HFFc6 (cell line): ENCODE data around the gene SAP30BP. TPM values are rescaled to one million over a fixed set of nuclear protein-coding genes. Genes with fewer than 3 reads are reported as not detected.

Experiments used
- DNase-seq: peaks from one replicate; pipeline ENCODE4 v3.0.0-alpha.2; 2018
- H3K27ac Mint-ChIP-seq: 2 replicates; pipeline ENCODE4 v1.8.0; 2020; ENCODE audit warnings: mild to moderate bottlenecking, mixed read lengths
- H3K27me3 Mint-ChIP-seq: 2 replicates; pipeline ENCODE4 v1.8.0; 2021; ENCODE audit warnings: mild to moderate bottlenecking, moderate library complexity, mixed read lengths; ENCODE audit not compliant: insufficient read depth
- H3K36me3 Mint-ChIP-seq: 2 replicates; pipeline ENCODE4 v1.8.0; 2021; ENCODE audit warnings: low read depth, mixed read lengths
- H3K4me1 Mint-ChIP-seq: 2 replicates; pipeline ENCODE4 v1.8.0; 2020; ENCODE audit warnings: low read depth, mixed read lengths
- H3K4me3 Mint-ChIP-seq: 2 replicates; pipeline ENCODE4 v1.8.0; 2020; ENCODE audit warnings: mild to moderate bottlenecking, moderate library complexity, mixed read lengths
- H3K9me3 Mint-ChIP-seq: 2 replicates; pipeline ENCODE4 v1.8.0; 2020; ENCODE audit warnings: mild to moderate bottlenecking, mixed read lengths
- CTCF ChIP-seq: fragments of 200-600 bp; sonication (generic); IDR thresholded peaks from 2 replicates; pipeline ENCODE4 v1.5.0; 2021; ENCODE audit warnings: antibody characterized with exemption, mild to moderate bottlenecking
- total RNA-seq, 6 experiments: library from RNA; stranded (reverse); fragmentation: NEBNext Ultra II Directional; extraction: Animal tissue kit (Norgen Biotek cat#: 25700); gene quantifications; 2 replicates in 1 of 6; 3 replicates in 5 of 6; pipeline ENCODE4 v1.2.3, GENCODE V29; 2021

The SAP30BP gene
- total RNA-seq, 6 experiments from 2014 or later = 68.4 to 81.5 (median 71.4) TPM

DNA sequence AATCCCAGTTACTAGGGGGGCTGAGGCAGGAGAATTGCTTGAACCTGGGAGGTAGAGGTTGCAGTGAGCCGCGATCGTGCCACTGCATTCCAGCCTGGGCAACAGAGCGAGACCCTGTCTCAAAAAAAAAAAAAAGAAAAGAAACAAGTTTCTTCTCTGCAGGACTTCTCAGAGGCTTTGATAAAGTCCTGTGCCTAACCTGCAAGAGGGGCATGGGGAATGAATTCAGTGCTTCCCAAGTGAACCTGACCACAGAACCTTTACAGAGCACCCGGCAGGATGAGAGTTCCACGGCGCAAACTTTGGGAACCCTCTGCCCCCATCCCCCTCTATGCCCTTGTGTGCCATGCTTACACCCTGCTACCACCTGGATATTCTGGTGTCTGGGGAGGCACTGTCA, 72.0 kb downstream of the SAP30BP start:
- TF ChIP-seq CTCF = no peak
- Mint-ChIP-seq H3K4me1 (peaks cover 15% of the 10 kb centered on the region), H3K36me3 (no peaks in the 10 kb centered on the region), H3K27ac (no peak overlapping the region), H3K27me3 (peaks cover 1% of the 10 kb centered on the region), H3K9me3 (no peaks in the 10 kb centered on the region), H3K4me3 (no peak overlapping the region)
- no peak for DNase-seq

DNA sequence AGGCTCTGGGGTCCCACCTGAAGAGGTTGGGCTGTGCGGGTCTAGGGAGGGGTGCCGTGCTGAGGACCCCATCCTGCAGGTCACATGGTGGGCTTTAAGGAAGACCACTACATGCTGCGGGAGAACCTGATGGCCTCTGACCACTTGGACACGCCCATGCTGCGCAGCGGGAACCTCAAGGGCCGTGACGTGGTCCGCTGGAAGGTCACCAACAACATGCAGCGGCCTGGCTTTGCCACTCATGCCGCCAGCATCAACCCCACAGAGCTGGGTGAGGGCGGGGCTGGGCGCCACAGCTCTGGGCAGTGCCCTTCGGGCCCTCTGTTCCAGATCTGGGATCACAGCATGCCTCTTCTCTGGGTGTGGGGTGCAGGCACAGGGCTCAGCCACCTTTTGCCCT, 72.7 kb downstream of the SAP30BP start:
- H3K27ac Mint-ChIP-seq = no peak overlapping the region
- no peaks in the 10 kb centered on the region for H3K9me3 Mint-ChIP-seq
- DNase-seq = no peak
- no peak overlapping the region for H3K4me3 Mint-ChIP-seq
- H3K4me1 Mint-ChIP-seq = peaks cover 10% of the 10 kb centered on the region
- peaks cover 1% of the 10 kb centered on the region for H3K27me3 Mint-ChIP-seq
- TF ChIP-seq CTCF = no peak
- no peaks in the 10 kb centered on the region for H3K36me3 Mint-ChIP-seq

GRCh38 chr17:75740215-75740614, 73.1 kb downstream of the SAP30BP start:
- no peaks in the 10 kb centered on the region for H3K36me3 Mint-ChIP-seq
- no peak overlapping the region for H3K27ac Mint-ChIP-seq
- no peak overlapping the region for H3K4me3 Mint-ChIP-seq
- peaks cover 1% of the 10 kb centered on the region for H3K27me3 Mint-ChIP-seq
- DNase-seq = no peak
- peaks cover 9% of the 10 kb centered on the region for H3K4me1 Mint-ChIP-seq
- H3K9me3 Mint-ChIP-seq = no peaks in the 10 kb centered on the region
- no peak for TF ChIP-seq CTCF

GRCh38 chr17:75740631-75741077, 73.5 kb downstream of the SAP30BP start:
- peaks cover 1% of the 10 kb centered on the region for H3K27me3 Mint-ChIP-seq

DNA sequence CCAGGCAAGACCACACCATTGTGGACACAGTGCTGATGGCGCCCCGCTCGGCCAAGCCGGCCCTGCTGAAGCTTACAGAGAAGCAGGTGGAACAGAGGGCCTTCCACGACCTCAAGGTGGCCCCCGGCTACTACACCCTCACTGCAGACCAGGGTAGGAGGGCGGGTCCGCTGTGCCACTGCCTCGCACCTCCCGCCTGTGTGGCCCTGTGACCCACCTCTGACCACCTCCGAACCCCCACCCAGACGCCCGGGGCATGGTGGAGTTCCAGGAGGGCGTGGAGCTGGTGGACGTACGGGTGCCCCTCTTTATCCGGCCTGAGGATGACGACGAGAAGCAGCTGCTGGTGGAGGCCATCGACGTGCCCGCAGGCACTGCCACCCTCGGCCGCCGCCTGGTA, 75.2 kb downstream of the SAP30BP start:
- no peak for DNase-seq
- no peak overlapping the region for H3K27ac Mint-ChIP-seq
- H3K9me3 Mint-ChIP-seq = no peaks in the 10 kb centered on the region
- no peak overlapping the region for H3K4me3 Mint-ChIP-seq
- TF ChIP-seq CTCF = no peak
- peaks cover 1% of the 10 kb centered on the region for H3K27me3 Mint-ChIP-seq
- peaks cover 9% of the 10 kb centered on the region for H3K4me1 Mint-ChIP-seq
- no peaks in the 10 kb centered on the region for H3K36me3 Mint-ChIP-seq

More at GRCh38 chr17:75740631-75741077, 73.5 kb downstream of the SAP30BP start:
- H3K27ac Mint-ChIP-seq = no peak overlapping the region
- no peak for DNase-seq
- H3K4me1 Mint-ChIP-seq = peaks cover 9% of the 10 kb centered on the region
- H3K9me3 Mint-ChIP-seq = no peaks in the 10 kb centered on the region
- H3K36me3 Mint-ChIP-seq = no peaks in the 10 kb centered on the region
- no peak; the same call in 1 of the 2 replicates for TF ChIP-seq CTCF
- no peak overlapping the region for H3K4me3 Mint-ChIP-seq
